B cell (primary cell): ENCODE results near the gene PLEKHA8. TPM values are rescaled to one million over a fixed set of nuclear protein-coding genes. Genes with fewer than 3 reads are reported as not detected.

Source experiments
- ATAC-seq: fragments of 200-7000 bp; cut with Tn5 transposase; one replicate; pipeline ENCODE4 v1.10.0; 2021; ENCODE audit warnings: low read depth, mild to moderate bottlenecking, moderate number of reproducible peaks, moderate library complexity
- CTCF ChIA-PET: fragments of 350-600 bp; sonication (Branson Sonifier 250); formaldehyde crosslinking; loops from one replicate; lab custom pipeline; 2021; ENCODE audit warnings: antibody characterized with exemption, inconsistent platforms; lab: Charles Lee
- POLR2A ChIA-PET: fragments of 350-600 bp; sonication (Branson Sonifier 250); formaldehyde crosslinking; loops from one replicate; lab custom pipeline; 2021; ENCODE audit warnings: antibody characterized with exemption; lab: Charles Lee
- DNase-seq: peaks from one replicate; pipeline ENCODE4 v3.0.0; 2013
- H2AFZ ChIP-seq: 2 replicates; pipeline ENCODE4 v1.6.1; 2012; ENCODE audit warnings: mild to moderate bottlenecking, low read depth, low read length; ENCODE audit not compliant: insufficient read depth, poor library complexity, severe bottlenecking
- H3K27ac ChIP-seq, 2 donors: 1 replicate in 1 of 2; 2 replicates in 1 of 2; pipeline ENCODE4 v1.5.1; 2012 to 2013; ENCODE audit warnings: low read length in 2 of 2, mild to moderate bottlenecking in 2 of 2, moderate library complexity in 1 of 2
- H3K27me3 ChIP-seq, 4 experiments: fragments of 200-600 bp in 1 of 4; sonication (generic) in 1 of 4; replicated peaks in 1 of 4; 1 replicate in 2 of 4; 2 replicates in 2 of 4; pipeline versions ENCODE4 v1.6.1 to v1.7.0; 2013 to 2016; ENCODE audit warnings: low read length in 3 of 4, mild to moderate bottlenecking in 2 of 4, mixed read lengths in 1 of 4, moderate library complexity in 1 of 4; ENCODE audit not compliant: insufficient read depth in 4 of 4, control insufficient read depth in 3 of 4; ENCODE audit errors: control extremely low read depth in 1 of 4
- H3K36me3 ChIP-seq, 2 experiments: replicated peaks in 1 of 2; 1 replicate in 1 of 2; 2 replicates in 1 of 2; pipeline versions ENCODE4 v1.6.1 to v1.7.1; 2013; ENCODE audit warnings: low read length in 1 of 2; ENCODE audit not compliant: insufficient read depth in 2 of 2, control insufficient read depth in 1 of 2; ENCODE audit errors: control extremely low read depth in 1 of 2, extremely low read depth in 1 of 2
- H3K4me1 ChIP-seq, 2 donors: fragments of 200-600 bp in 1 of 2; sonication (generic) in 1 of 2; 1 replicate in 1 of 2; 2 replicates in 1 of 2; pipeline versions ENCODE4 v1.5.1 to v1.6.1; 2013 to 2017; ENCODE audit warnings: low read length in 2 of 2; ENCODE audit not compliant: control insufficient read depth in 2 of 2, insufficient read depth in 2 of 2
- H3K4me2 ChIP-seq: replicated peaks from 2 replicates; pipeline ENCODE3; 2012; ENCODE audit warnings: mild to moderate bottlenecking, low read depth, low read length; ENCODE audit not compliant: poor library complexity, severe bottlenecking
- H3K4me3 ChIP-seq, 5 experiments: fragments of 200-600 bp in 1 of 5; sonication (generic) in 1 of 5; 1 replicate in 3 of 5; 2 replicates in 2 of 5; pipeline versions ENCODE4 v1.5.1 to v1.7.0; 2011 to 2016; ENCODE audit warnings: low read length in 4 of 5, mild to moderate bottlenecking in 4 of 5, low read depth in 2 of 5, control low read depth in 1 of 5, moderate library complexity in 1 of 5; ENCODE audit not compliant: insufficient read depth in 1 of 5; ENCODE audit errors: control extremely low read depth in 1 of 5, extremely low read depth in 1 of 5
- H3K79me2 ChIP-seq: fragments of 200-600 bp; sonication (generic); one replicate; pipeline ENCODE4 v1.6.0; 2016; ENCODE audit warnings: low read length; ENCODE audit not compliant: control insufficient read depth, insufficient read depth
- H3K9ac ChIP-seq: fragments of 200-600 bp; sonication (generic); 2 replicates; pipeline ENCODE4 v1.6.1; 2017; ENCODE audit warnings: mild to moderate bottlenecking, low read length, moderate library complexity
- H3K9me3 ChIP-seq, 3 donors: one replicate each; pipeline versions ENCODE4 v1.6.1 to v1.7.1; 2013; ENCODE audit warnings: low read length in 2 of 3; ENCODE audit not compliant: control insufficient read depth in 2 of 3, insufficient read depth in 1 of 3; ENCODE audit errors: control extremely low read depth in 1 of 3
- H4K20me1 ChIP-seq: 2 replicates; pipeline ENCODE4 v1.6.0; 2012; ENCODE audit warnings: mild to moderate bottlenecking, low read length; ENCODE audit not compliant: insufficient read depth, control insufficient read depth, poor library complexity, severe bottlenecking
- H3K27ac Mint-ChIP-seq: one replicate; pipeline ENCODE4 v1.8.0; 2021; ENCODE audit warnings: mixed read lengths
- H3K27me3 Mint-ChIP-seq: one replicate; pipeline ENCODE4 v1.8.0; 2021; ENCODE audit warnings: mixed read lengths
- H3K4me1 Mint-ChIP-seq: one replicate; pipeline ENCODE4 v1.8.0; 2021; ENCODE audit warnings: mixed read lengths
- H3K4me3 Mint-ChIP-seq: one replicate; pipeline ENCODE4 v1.8.0; 2021; ENCODE audit warnings: mixed read lengths
- H3K9me3 Mint-ChIP-seq: one replicate; pipeline ENCODE4 v1.8.0; 2022; ENCODE audit warnings: mixed read lengths; ENCODE audit not compliant: insufficient read depth
- EZH2 ChIP-seq: IDR thresholded peaks from 2 replicates; pipeline ENCODE4 v1.6.1; 2012; ENCODE audit warnings: borderline replicate concordance, low read depth, mild to moderate bottlenecking, moderate library complexity, low read length; ENCODE audit not compliant: insufficient read depth, poor library complexity, severe bottlenecking
- WGBS: methylation state at CpG from one replicate; pipeline ENCODE4 v1.1.5; 2013; ENCODE audit warnings: missing lambda C conversion rate; ENCODE audit not compliant: insufficient coverage; 5-methylcytosine and 5-hydroxymethylcytosine counted together
- intact Hi-C: fragments of 100-400 bp; cut with micrococcal nuclease; formaldehyde crosslinking; loops from one replicate; pipeline ENCODE4 v1.10.0; 2022
- polyA plus RNA-seq: library from polyadenylated mRNA; depleted of rRNA; stranded (reverse); fragments of >200 nt; gene quantifications from 2 replicates; pipeline ENCODE4 v1.2.3, GENCODE V29; 2012
- total RNA-seq, 2 donors: library from RNA; stranded (reverse); fragments of 120-200 nt in 1 of 2; gene quantifications; 1 replicate in 1 of 2; 2 replicates in 1 of 2; pipeline versions ENCODE4 v1.2.3 to v1.2.4, GENCODE V29; 2013 to 2022
- TF ChIP-seq, protein P1 (sequence below): fragments of 200-600 bp; IDR thresholded peaks from one replicate; pipeline ENCODE4 v1.8.0; 2022; ENCODE audit warnings: antibody characterized with exemption, mild to moderate bottlenecking

Gene PLEKHA8
- total and polyA plus RNA-seq, 2 donors (not counting 1 experiment from before 2014, with no cell fraction given): 1.7 to 10.5 TPM

DNA sequence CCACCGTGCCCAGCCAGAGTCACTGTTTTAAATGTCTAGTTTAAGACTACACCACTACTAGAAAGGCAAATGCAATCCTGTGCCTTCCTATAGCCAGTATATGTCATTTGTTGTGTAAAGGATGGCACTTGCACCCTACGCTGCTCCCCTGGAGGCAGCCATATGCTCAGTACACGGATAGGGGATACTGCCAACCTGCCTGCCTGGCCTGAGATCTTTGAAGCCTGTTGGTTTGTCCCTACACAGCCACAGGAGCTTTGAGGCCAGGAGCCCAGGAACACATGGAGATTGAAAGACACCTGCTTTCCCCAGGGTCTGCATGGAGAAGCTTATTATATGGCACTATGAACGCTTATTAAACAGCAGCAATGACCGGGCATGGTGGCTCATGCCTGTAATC is 36.3 kb upstream of the PLEKHA8 start:
- Mint-ChIP-seq H3K4me1 (peaks cover 27% of the 10 kb centered on the region), H3K27me3 (no peaks in the 10 kb centered on the region), H3K27ac (peak overlapping the region; percentile 16), H3K9me3 (peaks cover 5% of the 10 kb centered on the region), H3K4me3 (no peak overlapping the region)
- H3K4me2 ChIP-seq: no peak overlapping the region
- no peak for DNase-seq
- no peak overlapping the region for H3K4me3 ChIP-seq
- TF ChIP-seq EZH2: no peak
- TF ChIP-seq, protein P1, sequence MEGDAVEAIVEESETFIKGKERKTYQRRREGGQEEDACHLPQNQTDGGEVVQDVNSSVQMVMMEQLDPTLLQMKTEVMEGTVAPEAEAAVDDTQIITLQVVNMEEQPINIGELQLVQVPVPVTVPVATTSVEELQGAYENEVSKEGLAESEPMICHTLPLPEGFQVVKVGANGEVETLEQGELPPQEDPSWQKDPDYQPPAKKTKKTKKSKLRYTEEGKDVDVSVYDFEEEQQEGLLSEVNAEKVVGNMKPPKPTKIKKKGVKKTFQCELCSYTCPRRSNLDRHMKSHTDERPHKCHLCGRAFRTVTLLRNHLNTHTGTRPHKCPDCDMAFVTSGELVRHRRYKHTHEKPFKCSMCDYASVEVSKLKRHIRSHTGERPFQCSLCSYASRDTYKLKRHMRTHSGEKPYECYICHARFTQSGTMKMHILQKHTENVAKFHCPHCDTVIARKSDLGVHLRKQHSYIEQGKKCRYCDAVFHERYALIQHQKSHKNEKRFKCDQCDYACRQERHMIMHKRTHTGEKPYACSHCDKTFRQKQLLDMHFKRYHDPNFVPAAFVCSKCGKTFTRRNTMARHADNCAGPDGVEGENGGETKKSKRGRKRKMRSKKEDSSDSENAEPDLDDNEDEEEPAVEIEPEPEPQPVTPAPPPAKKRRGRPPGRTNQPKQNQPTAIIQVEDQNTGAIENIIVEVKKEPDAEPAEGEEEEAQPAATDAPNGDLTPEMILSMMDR: no peak
- intact Hi-C loops: no loop called here
- ChIA-PET POLR2A (no interaction called here), CTCF (interaction anchor here (2.0 kb wide), 1 partner anchor 70 kb away, joined by 7 read pairs; no protein-coding TSS in a partner anchor)
- H3K9ac ChIP-seq: no peak overlapping the region
- no peaks in the 10 kb centered on the region for H3K36me3 ChIP-seq
- H3K9me3 ChIP-seq: peaks cover 0 to 20% (median 20%) of the 10 kb centered on the region in 3 donors
- peaks cover 0 to 22% (median 0%) of the 10 kb centered on the region in 4 experiments for H3K27me3 ChIP-seq
- H3K27ac ChIP-seq: no peak overlapping the region
- peaks cover 25% of the 10 kb centered on the region for H3K79me2 ChIP-seq
- H2AFZ ChIP-seq: no peak overlapping the region
- H3K4me1 ChIP-seq: peaks cover 24% of the 10 kb centered on the region in 2 donors
- WGBS: 97% methylated on average over 3 of the region's 5 CpGs
- no peaks in the 10 kb centered on the region for H4K20me1 ChIP-seq
- ATAC-seq: no peak

DNA sequence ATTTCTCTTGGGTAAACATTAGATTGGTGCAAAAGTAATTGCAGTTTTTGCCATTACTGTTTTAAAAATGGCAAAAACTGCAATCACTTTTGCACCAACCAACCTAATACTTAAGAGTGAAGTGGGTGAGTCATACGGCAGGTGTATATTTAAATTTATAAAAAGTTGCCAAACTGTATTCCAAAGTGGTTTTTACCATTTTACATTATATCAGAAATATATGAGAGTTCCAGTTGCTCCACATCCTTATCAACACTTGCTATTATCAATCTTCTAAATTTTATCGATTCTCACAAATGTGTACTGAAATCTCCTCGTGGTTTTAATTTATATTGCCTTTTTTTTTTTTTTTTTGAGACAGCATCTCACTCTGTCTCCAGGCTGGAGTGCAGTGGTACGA is 35.1 kb upstream of the PLEKHA8 start:
- no peaks in the 10 kb centered on the region for H3K27me3 Mint-ChIP-seq
- no CpG with 5 or more reads among the region's 4 CpGs for WGBS

More for the DNA sequence above, 35.1 kb upstream of the PLEKHA8 start:
- Histone ChIP-seq H3K27me3 (peaks cover 0 to 22% (median 0%) of the 10 kb centered on the region in 4 experiments), H3K9me3 (peaks cover 0 to 20% (median 20%) of the 10 kb centered on the region in 3 donors), H3K36me3 (no peaks in the 10 kb centered on the region), H4K20me1 (no peaks in the 10 kb centered on the region), H3K4me2 (no peak overlapping the region), H3K27ac (no peak overlapping the region), H3K4me3 (no peak overlapping the region), H2AFZ (no peak overlapping the region), H3K9ac (no peak overlapping the region), H3K4me1 (peaks cover 12 to 13% of the 10 kb centered on the region in 2 donors), H3K79me2 (peaks cover 15% of the 10 kb centered on the region)
- no peak overlapping the region for H3K4me3 Mint-ChIP-seq
- no peak overlapping the region for H3K27ac Mint-ChIP-seq
- intact Hi-C loops: no loop called here
- DNase-seq: no peak
- ChIA-PET POLR2A (no interaction called here), CTCF (interaction anchor here (1.2 to 2.0 kb wide), 2 partner anchors 40 to 68 kb away, joined by 3 to 7 read pairs; no protein-coding TSS in a partner anchor)
- TF ChIP-seq EZH2: no peak
- TF ChIP-seq, protein P1: no peak
- H3K4me1 Mint-ChIP-seq: peaks cover 15% of the 10 kb centered on the region
- peaks cover 5% of the 10 kb centered on the region for H3K9me3 Mint-ChIP-seq
- ATAC-seq: no peak
